Suppressor macrophage treated with lipopolysaccharide for 4 hours (primary cell): ENCODE measurements around the gene CES4A.
A peak's percentile ranks its signal among the peaks of the same experiment; 100 is the strongest.
"Not testable (repeated sequence)": the region's sequence is repeated elsewhere in the genome, so short reads cannot be mapped to it uniquely, and the experiment has no call there.

Source experiments
- DNase-seq: peaks from one replicate; pipeline ENCODE4 v3.0.0-alpha.2; 2020

The CES4A gene

DNA sequence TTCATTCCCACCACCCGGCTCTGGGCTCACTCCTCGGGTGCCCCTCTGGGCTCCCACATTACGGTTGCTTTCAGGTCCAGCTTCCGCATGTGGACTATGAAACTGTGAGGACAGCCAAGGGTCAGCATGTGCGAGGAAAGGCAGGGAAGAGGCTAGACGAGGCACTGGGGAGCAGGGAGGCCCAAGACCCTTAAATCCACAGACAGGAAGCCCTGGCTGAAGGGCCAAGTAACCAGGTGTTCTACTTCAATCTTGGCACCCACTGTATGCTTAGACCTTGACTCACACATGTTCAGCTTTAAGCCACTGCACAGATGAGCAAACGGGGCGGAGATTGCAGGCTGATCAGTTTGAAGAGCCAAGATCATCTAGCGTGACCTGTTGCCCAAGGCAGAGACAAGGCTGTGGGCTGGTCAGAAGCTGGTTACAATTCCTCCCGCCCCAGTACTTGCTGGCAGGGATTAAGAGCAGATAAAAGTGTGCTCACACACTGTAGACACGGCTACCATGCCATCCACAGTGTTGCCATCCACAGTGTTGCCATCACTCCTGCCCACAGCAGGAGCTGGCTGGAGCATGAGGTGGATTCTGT lies at the start of gene CES4A:
CES4A (plus strand) TSS at position 393 of the 592 bp plus-strand sequence; CDS start at position 577, 184 bp downstream.
- DNase-seq: no peak

DNA sequence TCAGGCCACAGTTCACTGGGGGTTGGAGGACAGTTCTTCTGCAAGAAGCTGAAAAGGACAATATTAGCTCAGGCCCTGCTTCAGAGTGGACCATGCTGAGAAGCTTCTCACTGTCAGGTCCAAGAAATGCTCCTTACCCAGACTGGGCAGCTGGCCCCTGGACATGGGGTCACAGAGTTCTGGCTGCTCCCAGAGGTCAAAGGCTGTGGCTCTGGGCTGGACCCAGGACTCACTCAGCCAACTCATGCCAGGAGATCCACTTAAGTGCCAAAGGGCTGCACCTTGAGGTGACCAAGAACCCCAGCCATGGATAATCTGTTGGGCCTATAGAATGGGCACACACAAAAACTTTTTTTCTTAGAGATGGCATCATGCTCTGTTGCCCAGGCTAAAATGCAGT lies 49.0 kb upstream of the CES4A start:
- DNase-seq: no peak

GRCh38 chr16:66940236-66940635 lies 48.2 kb upstream of the CES4A start:
- DNase-seq: no peak

DNA sequence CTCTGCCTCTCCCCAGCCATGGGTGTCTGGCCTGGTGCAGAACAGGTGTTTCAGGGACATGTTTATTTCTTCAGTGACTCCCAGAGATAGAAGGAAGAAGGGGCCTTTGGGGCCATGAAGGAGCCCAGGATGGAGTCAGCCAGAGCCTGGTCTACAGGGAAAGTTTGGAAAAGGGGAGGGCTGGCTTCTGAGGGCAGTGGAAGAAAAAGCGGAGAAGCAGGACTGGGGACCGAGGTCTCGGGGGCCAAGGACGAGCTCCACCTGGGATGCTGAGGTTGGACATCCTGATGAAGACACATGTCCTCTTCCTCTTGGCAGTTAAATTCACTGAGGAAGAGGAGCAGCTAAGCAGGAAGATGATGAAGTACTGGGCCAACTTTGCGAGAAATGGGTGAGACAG lies 45.4 kb upstream of the CES4A start:
- DNase-seq: no peak

- no peak for DNase-seq
Observed at GRCh38 chr16:66943426-66944053, 44.8 kb upstream of the CES4A start.

DNA sequence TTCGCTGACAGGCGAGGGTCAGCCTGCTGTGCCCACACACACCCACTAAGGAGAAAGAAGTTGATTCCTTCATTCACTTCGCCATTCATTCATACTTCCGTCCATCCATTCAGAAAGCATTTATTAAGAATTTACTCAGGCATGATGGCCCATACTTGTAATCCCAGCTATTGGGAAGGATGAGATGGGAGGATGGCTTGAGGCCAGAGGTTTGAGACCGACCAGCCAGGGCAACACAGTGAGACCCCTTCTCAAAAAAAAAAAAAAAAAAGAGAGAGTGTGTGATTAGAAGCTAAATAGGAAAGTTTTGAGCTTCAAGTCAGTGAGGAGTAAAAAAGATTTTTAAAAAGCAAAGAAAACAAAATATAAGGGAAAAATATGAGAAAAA lies 44.3 kb upstream of the CES4A start:
- DNase-seq: no peak

DNA sequence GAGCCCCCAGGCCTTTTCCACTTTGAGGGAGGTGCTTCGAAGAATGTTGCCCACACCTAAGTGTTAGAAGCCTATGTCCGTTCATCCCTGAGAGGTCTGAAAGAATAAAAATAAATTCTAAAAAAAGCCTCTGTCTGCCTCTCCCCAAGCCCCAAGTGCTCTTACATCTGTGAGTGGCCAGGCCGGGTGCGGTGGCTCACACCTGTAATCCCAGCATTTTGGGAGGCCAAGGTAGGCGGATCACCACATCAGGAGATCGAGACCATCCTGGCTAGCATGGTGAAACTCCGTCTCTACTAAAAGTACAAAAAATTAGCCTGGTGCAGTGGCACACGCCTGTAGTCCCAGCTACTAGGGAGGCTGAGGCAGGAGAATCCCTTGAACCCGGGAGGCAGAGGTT lies 43.4 kb upstream of the CES4A start:
- DNase-seq: not testable (repeated sequence)

DNA sequence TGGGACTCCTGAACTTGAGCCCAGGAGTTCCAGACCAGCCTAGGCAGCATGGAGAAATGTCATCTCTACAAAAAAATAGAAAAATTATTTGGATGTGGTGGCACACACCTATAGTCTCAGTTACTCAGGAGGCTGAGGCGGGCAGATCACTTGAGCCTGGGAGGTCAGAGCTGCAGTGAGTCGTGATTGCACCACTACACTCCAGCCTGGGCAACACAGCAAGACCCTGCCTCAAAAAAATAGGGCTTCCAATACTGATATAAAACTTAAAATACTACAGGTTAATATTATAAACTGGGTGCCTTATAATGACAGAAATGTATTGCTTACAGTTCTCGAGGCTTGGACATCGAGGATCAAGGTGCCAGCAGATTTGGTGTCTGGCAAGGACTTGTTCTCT lies 42.5 kb upstream of the CES4A start:
- no peak for DNase-seq

GRCh38 chr16:66946541-66946940 lies 41.8 kb upstream of the CES4A start:
- no peak for DNase-seq

DNA sequence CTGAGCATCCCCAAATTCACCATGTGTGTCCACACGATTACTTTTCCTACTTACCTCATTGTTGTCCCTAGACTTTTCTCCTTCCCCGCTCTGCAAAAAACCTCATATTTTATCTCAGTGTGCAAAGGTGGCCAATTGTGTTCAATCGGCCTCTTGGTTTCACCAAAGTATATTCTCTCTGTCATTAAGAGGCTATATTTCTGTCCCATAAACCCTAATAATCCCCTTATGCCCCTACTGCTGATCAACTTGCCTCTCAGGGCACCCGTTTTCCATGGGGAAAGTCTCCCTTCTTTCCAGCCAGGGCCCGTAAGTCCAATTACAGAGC lies 41.5 kb upstream of the CES4A start:
- no peak for DNase-seq

DNA sequence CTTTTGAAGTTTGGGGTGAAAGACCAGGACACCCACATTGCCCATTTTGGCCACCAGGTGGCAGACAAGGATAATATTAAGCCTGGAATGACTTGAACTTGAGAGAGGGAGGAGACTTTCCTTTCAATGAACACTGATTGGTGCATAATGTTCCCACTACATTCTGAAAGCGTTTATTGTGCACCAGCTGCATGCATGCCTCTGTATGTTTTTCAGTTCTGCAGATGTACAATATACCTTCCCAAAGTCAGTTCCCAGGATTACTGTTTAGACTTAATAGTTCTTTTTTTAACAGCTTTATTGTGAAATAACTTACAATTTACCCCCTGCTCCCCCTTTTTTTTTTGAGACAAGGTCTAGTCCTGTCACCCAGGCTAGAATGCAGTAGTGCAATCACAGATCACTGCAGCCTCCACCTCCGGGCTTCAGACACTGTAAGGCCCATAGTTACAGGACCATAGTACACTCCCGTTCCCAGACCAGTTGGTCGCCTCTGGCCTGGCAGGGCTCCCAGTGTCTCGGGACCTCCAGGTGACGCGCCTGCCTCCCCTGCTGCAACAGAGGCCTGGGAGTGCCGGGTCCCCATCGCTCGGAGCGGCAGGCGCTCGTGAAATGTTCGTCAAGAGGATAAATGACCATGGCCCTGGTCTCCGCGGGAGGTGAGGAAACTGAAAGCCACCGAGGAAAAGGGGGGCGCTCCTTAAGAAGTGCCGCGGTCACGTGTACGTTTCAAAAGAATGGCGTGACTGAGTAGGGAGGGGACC lies 40.9 kb upstream of the CES4A start:
- peak; percentile 89 for DNase-seq

DNA sequence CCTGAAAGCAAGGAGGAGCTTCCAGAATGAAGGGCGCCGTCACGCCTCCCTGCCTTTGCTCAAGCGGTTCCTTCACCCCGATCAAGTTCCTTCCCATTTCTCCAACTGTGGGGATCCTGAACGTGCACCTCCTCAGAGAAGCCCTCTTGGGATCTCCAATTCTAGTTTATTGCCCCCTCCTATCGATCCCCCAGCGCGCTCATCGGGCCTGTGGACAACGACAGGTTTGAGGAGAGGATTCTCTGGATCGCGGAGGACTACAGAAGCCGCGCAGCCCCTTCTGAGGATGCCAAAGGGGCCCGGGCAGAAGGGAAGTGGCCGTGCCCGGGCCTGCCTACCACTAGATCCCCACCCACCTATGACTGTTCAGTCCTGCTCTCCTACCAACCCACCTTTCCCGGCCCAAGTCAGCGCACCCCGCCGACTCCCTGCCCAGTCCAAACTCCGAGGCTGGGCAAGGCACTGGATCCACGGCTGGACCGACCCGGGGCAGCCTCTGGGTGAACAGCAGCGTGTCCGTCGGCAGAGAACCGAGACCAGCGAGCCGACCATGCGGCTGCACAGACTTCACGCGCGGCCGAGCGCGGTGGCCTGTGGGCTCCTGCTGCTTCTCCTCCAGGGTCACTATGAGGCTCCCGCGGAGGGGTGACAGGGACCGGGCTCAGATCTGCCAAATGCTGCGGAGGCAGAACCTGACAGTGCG lies 40.1 kb upstream of the CES4A start:
- peak; percentile 13 for DNase-seq

DNA sequence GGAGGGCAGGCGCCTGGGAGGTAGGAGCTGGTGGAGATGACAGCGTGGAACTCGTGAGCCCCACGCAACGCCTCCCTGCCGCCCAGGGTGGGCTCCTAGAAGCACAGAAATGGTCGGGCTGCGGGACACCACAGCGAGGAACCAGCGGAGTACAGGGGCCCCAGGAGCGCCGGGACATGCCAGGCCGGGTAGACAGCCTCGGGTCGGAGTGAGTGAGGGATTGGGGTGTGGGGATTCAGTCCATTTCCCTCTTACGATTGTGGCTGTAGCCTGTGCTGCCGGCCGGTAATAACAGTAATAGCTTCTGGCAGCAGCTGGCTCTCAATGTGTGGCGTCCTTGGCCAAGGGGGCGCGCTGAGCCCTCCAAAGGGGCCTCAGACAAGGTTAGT lies 39.6 kb upstream of the CES4A start:
- no peak for DNase-seq

DNA sequence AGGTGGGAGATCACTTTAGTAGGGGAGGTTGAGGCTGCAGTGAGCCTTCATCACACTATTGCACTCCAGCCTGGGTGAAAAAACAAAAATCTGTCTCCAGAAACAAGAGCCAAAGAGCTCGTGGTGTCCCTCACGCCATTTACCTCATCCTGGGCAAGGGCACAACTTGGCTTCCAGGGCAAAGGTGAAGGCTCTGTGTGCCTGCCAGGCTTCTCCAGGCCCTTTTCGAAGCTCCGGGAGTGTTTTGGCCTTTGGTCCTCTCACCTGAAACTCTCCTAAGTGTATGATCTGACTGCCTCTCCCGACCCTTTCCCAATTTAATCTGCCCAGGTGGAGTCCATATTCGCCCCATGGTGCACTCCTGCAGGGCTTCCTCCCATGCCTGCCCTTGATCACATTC lies 38.9 kb upstream of the CES4A start:
- no peak for DNase-seq

DNA sequence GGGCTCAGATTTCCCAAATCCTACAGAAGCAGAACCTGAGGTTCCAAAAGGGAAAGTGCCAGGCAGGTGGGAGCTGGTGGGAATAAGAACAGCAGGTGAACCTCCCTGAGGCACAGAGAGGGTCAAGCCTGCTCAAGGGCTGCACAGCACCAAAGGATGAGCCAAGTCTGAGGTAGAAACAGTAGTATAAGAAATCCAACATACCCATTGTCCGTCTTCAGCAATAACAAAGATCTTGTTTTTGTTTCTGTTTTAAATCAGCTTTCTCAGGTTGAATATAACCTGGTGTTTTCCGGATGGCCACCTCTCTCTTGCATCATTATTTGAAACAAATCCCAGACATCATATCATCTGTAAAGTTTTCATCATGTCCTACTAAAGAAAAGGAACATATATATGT lies 38.0 kb upstream of the CES4A start:
- no peak for DNase-seq

GRCh38 chr16:66950971-66951790 lies 37.2 kb upstream of the CES4A start:
- no peak for DNase-seq

DNA sequence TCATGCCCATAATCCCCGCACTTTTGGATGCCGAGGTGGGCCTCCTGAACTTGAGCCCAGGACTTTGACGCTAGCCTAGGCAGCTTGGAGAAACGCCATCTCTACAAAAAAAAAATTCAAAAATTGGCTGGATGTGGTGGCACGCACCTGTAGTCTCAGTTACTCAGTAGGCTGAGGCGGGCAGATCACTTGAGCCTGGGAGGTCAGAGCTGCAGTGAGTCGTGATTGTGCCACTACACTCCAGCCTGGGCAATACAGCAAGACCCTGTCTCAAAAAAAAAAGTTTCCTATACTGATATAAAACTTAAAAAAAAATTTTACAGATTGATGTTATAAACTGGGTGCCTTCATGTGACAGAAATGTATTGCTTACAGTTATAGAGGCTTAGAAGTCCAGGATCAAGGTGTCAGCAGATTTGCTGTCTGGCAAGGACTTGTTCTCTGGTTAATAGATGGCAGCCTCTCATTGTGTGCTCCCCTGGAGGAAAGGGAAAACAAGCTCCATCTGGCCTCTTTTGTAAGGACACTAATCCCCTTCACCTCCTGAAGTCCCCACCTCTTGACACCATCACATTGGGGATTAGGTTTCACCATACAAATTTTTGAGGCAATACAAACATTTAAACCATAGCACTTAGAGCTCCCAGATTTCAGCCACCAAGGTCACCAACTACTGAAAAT lies 35.8 kb upstream of the CES4A start:
- no peak for DNase-seq

- no peak for DNase-seq
Observed at GRCh38 chr16:66953462-66954096, 34.8 kb upstream of the CES4A start.

DNA sequence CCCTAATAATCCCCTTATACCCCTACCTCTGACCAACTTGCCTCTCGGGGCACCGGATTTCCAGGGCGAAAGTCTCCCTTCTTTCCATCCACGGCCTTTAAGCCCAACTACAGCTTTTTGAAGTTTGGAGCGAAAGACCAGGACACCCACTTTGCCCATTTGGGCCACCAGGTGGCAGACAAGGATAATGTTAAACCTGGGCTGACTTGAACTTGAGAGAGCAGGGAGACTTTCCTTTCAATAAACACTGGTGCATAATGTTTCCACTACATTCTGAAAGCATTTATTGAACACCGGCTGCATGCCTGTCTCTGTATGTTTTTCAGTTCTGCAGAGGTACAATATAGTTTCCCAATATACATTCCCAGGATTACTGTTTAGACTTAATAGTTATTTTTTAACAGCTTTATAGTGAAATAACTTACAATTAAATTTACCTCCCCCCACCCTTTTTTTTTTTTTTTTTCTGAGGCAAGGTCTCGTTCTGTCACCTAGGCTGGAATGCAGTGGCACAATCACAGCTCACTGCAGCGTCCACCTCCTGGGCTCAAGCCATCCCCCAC lies 34.2 kb upstream of the CES4A start:
- DNase-seq: peak; percentile 81

GRCh38 chr16:66955363-66956153 lies 32.8 kb upstream of the CES4A start:
- DNase-seq: not testable (repeated sequence)

DNA sequence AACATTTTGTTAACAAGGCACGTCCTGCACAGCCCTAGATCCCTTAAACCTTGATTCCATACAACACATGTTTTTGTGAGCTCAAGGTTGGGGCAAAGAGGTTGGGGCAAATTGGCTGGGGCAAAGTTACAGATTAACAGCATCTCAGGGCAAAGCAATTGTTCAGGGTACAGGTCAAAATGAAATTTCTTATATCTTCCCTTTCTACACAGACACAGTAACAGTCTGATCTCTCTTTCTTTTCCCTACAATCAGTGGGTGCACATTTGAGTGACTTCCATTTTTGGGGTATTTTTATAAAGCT lies 32.3 kb upstream of the CES4A start:
- DNase-seq: not testable (repeated sequence)
